ENCODE measurements around the gene ZNF683. TPM values are rescaled to one million over a fixed set of nuclear protein-coding genes. Genes with fewer than 3 reads are reported as not detected.

Gene ZNF683
- total and polyA plus RNA-seq, 2 of the 4 experiments (the other 2 are of a cell fraction) = not detected

DNA sequence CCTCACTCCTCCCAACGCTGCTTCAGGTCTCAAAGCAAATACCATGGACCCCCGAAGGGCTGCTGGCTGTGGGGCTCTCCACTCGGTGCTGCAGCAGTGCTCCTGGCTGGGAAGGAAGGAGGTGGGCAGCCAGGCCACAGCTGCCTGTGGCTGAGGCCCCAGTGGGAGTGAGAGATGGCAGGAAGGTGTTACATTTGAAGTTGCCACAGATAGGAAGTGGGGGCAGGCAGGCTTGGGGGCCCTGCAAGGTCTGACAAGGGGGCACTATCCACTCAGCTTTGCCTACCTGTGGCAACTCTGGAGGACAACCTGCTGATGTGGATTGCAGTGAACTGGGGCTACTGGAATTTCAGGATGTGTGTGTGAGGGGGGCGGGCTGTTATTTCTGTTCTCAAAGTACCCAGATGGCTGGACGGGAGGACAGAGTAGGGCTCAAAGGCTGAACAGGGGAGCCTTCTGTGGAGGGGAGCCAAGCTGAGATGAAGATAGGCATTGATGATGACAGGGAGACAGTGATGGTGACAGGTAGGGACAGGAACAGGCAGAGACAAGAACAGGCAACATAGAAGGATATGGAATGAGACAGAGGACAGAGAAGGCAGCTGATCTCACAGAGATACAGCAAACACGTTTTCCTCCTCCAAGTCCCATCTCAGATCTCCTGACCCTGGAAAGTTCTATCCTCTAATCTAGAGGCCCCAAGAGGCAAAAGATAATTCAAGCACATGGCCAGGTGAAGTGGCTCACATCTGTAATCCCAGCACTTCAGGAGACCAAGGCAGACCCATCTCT lies 1.8 kb downstream of the ZNF683 start:
- Histone ChIP-seq H3K4me2 (ENCODE audit: low read depth, low read length) (no peak overlapping the region), H3K4me3 (ENCODE audit: insufficient read depth, low read depth, low read length) (no peak overlapping the region), H3K27ac (ENCODE audit: insufficient read depth, low read length) (no peak overlapping the region), H3K79me1 (ENCODE audit: low read depth in 1 of 2, low read length in 2 of 2) (no peaks in the 10 kb centered on the region), H4K91ac (ENCODE audit: insufficient read depth, low read depth, low read length) (no peak overlapping the region), H2BK120ac (ENCODE audit: low read depth, low read length) (no peak overlapping the region), H2BK5ac (ENCODE audit: low read depth, low read length, poor library complexity, severe bottlenecking) (no peak overlapping the region), H2AK5ac (ENCODE audit: low read depth, low read length) (0 out of 2 replicates have a peak overlapping the region, but pooled peaks have one; percentile 11), H3K27me3 (ENCODE audit: control insufficient read depth, insufficient read depth, low read length) (peaks cover 17% of the 10 kb centered on the region), H2AFZ (replicated peaks; ENCODE audit: low read length, poor library complexity) (no peak overlapping the region), H2AK9ac (replicated peaks; ENCODE audit: low read depth, low read length, poor library complexity) (no peak overlapping the region), H3K56ac (ENCODE audit: extremely low read depth, insufficient read depth, low read length) (no peak overlapping the region), H3K36me3 (ENCODE audit: control insufficient read depth, insufficient read depth, low read length) (no peaks in the 10 kb centered on the region), H4K5ac (ENCODE audit: low read depth, low read length) (no peak overlapping the region), H3K4ac (ENCODE audit: low read depth, low read length) (no peak overlapping the region), H4K20me1 (ENCODE audit: insufficient read depth, low read length) (no peaks in the 10 kb centered on the region), H3K9me3 (ENCODE audit: control insufficient read depth, insufficient read depth, low read length) (peaks cover 5% of the 10 kb centered on the region), H2BK15ac (ENCODE audit: low read depth, low read length) (no peak overlapping the region), H3K9me1 (ENCODE audit: insufficient read depth, low read length) (no peaks in the 10 kb centered on the region), H3K23ac (ENCODE audit: low read depth, low read length) (no peak overlapping the region), H4K8ac (ENCODE audit: low read depth in 2 of 2, low read length in 2 of 2) (no peak overlapping the region), H3K14ac (replicated peaks; ENCODE audit: low read depth, low read length) (no peak overlapping the region), H3K4me1 (ENCODE audit: control insufficient read depth, insufficient read depth, low read length) (peaks cover 5% of the 10 kb centered on the region), H2BK20ac (ENCODE audit: low read depth, low read length) (no peak overlapping the region), H3K9ac (ENCODE audit: low read depth, low read length) (no peak overlapping the region), H3K18ac (ENCODE audit: low read depth, low read length) (no peak overlapping the region)
- ATAC-seq (ENCODE audit: low read depth) (no peak), DNase-seq (no peak)
- in situ Hi-C loops (cut with MboI; ENCODE audit: low sequenced_read_pairs) (no loop called here), dilution Hi-C loops (cut with HindIII; ENCODE audit: low sequenced_read_pairs, unreplicated experiment) (no loop called here), intact Hi-C loops (cut with micrococcal nuclease) (no loop called here)
- ChIA-PET CTCF (no interaction called here), POLR2A (ENCODE audit: unreplicated experiment) (no interaction called here)
- no TSS peak for BruUV-seq (replicated peaks)
- WGBS, 2 experiments (ENCODE audit: extremely low coverage in 2 of 2, insufficient read length in 1 of 2) = 89% methylated on average over 2 of the region's 6 CpGs; no CpG with 5 or more reads in 1 of the 2 experiments
- no peak for TF ChIP-seq NFE2L2 (IDR thresholded peaks at IDR 0.05; ENCODE audit: low read depth, low read length)
- TF ChIP-seq, protein P1, sequence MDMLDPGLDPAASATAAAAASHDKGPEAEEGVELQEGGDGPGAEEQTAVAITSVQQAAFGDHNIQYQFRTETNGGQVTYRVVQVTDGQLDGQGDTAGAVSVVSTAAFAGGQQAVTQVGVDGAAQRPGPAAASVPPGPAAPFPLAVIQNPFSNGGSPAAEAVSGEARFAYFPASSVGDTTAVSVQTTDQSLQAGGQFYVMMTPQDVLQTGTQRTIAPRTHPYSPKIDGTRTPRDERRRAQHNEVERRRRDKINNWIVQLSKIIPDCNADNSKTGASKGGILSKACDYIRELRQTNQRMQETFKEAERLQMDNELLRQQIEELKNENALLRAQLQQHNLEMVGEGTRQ (IDR thresholded peaks at IDR 0.05; ENCODE audit: low read depth, low read length) = no peak
- TF ChIP-seq FOS (IDR thresholded peaks at IDR 0.05; ENCODE audit: low read depth, low read length) = no peak
- TF ChIP-seq, protein P2, sequence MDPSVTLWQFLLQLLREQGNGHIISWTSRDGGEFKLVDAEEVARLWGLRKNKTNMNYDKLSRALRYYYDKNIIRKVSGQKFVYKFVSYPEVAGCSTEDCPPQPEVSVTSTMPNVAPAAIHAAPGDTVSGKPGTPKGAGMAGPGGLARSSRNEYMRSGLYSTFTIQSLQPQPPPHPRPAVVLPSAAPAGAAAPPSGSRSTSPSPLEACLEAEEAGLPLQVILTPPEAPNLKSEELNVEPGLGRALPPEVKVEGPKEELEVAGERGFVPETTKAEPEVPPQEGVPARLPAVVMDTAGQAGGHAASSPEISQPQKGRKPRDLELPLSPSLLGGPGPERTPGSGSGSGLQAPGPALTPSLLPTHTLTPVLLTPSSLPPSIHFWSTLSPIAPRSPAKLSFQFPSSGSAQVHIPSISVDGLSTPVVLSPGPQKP (IDR thresholded peaks at IDR 0.05; ENCODE audit: borderline replicate concordance, low read depth, low read length) = no peak
- no peak for TF ChIP-seq RAD21 (IDR thresholded peaks at IDR 0.05; ENCODE audit: low read length)
- TF ChIP-seq MXI1 (IDR thresholded peaks at IDR 0.05; ENCODE audit: borderline replicate concordance, low read depth, low read length) = no peak
- TF ChIP-seq POLR2A (IDR thresholded peaks at IDR 0.05; ENCODE audit: low read depth, low read length) = no peak
